H1 (cell line): ENCODE measurements around the gene IKZF5. TPM values are rescaled to one million over a fixed set of nuclear protein-coding genes. Genes with fewer than 3 reads are reported as not detected.

Source experiments
- CTCF ChIA-PET: fragments of 300-600 bp; sonication (Branson Sonifier 250); formaldehyde crosslinking; loops from one replicate; lab custom pipeline; 2021; ENCODE audit not compliant: partially characterized antibody; lab: Charles Lee
- POLR2A ChIA-PET: fragments of 300-600 bp; sonication (Branson Sonifier 250); formaldehyde crosslinking; loops from one replicate; lab custom pipeline; 2021; ENCODE audit warnings: inconsistent platforms; ENCODE audit not compliant: partially characterized antibody; lab: Charles Lee
- DNase-seq, 2 experiments: peaks; one replicate each; pipeline versions ENCODE4 v3.0.0 to v3.0.0-alpha.2; 2010 to 2022; ENCODE audit warnings: low spot score in 2 of 2, low read depth in 1 of 2, mixed read lengths in 1 of 2
- FAIRE-seq: peaks from 2 replicates; lab custom pipeline; 2011; peaks lifted over from hg19 to GRCh38; lab: Jason Lieb, UNC
- H2AFZ ChIP-seq: 2 replicates; pipeline ENCODE4 v1.8.1; 2012; ENCODE audit warnings: low read length, inconsistent platforms
- H2AK5ac ChIP-seq: 2 replicates; pipeline ENCODE4 v1.6.1; 2013; ENCODE audit warnings: low read depth, low read length
- H2BK120ac ChIP-seq: replicated peaks from 2 replicates; pipeline ENCODE3; 2013; ENCODE audit warnings: low read depth, low read length, inconsistent platforms
- H2BK12ac ChIP-seq: 2 replicates; pipeline ENCODE4 v1.6.1; 2013; ENCODE audit warnings: low read depth, low read length
- H2BK15ac ChIP-seq: 2 replicates; pipeline ENCODE4 v1.6.1; 2013; ENCODE audit warnings: low read length
- H2BK20ac ChIP-seq: 2 replicates; pipeline ENCODE4 v1.6.1; 2013; ENCODE audit warnings: low read length
- H2BK5ac ChIP-seq: 2 replicates; pipeline ENCODE4 v1.6.1; 2013; ENCODE audit warnings: low read depth, low read length
- H3K14ac ChIP-seq: 2 replicates; pipeline ENCODE4 v1.6.1; 2013; ENCODE audit warnings: inconsistent platforms; ENCODE audit not compliant: insufficient read length
- H3K18ac ChIP-seq: 2 replicates; pipeline ENCODE4 v1.6.1; 2013; ENCODE audit warnings: low read length; ENCODE audit errors: extremely low read depth
- H3K23ac ChIP-seq: 2 replicates; pipeline ENCODE4 v1.6.1; 2013; ENCODE audit warnings: inconsistent platforms; ENCODE audit not compliant: insufficient read length
- H3K23me2 ChIP-seq: 2 replicates; pipeline ENCODE4 v1.6.1; 2013; ENCODE audit warnings: low read depth, low read length
- H3K27ac ChIP-seq: 2 replicates; pipeline ENCODE4 v1.6.1; 2011; ENCODE audit warnings: low read depth, low read length, inconsistent platforms
- H3K27me3 ChIP-seq, 4 experiments: replicated peaks in 1 of 4; 1 replicate in 1 of 4; 2 replicates in 3 of 4; pipeline versions ENCODE4 v1.6.1 to v1.8.1; 2011 to 2013; ENCODE audit warnings: low read length in 3 of 4, mild to moderate bottlenecking in 3 of 4, inconsistent platforms in 2 of 4, mixed read lengths in 2 of 4, moderate library complexity in 1 of 4; ENCODE audit not compliant: control insufficient read depth in 3 of 4, insufficient read depth in 3 of 4; ENCODE audit errors: extremely low read depth in 1 of 4
- H3K36me3 ChIP-seq, 4 experiments: 2 replicates each; pipeline versions ENCODE4 v1.6.1 to v1.8.1; 2011 to 2013; ENCODE audit warnings: mild to moderate bottlenecking in 4 of 4, low read length in 3 of 4, moderate library complexity in 2 of 4, control low read depth in 1 of 4, inconsistent platforms in 1 of 4; ENCODE audit not compliant: insufficient read depth in 4 of 4, control insufficient read depth in 2 of 4
- H3K4ac ChIP-seq: replicated peaks from 2 replicates; pipeline ENCODE3; 2013; ENCODE audit warnings: low read length, low read depth, mixed read lengths, inconsistent platforms; ENCODE audit not compliant: insufficient read length
- H3K4me1 ChIP-seq, 4 experiments: replicated peaks in 1 of 4; 1 replicate in 1 of 4; 2 replicates in 3 of 4; pipeline versions ENCODE4 v1.6.1 to v1.8.1; 2011 to 2013; ENCODE audit warnings: low read length in 3 of 4, inconsistent platforms in 2 of 4, mixed read lengths in 1 of 4; ENCODE audit not compliant: insufficient read depth in 4 of 4, control insufficient read depth in 3 of 4
- H3K4me2 ChIP-seq, 2 experiments: 2 replicates each; pipeline versions ENCODE4 v1.6.1 to v1.8.1; 2011 to 2013; ENCODE audit warnings: low read depth in 2 of 2, low read length in 2 of 2, control low read depth in 1 of 2, inconsistent platforms in 1 of 2, mild to moderate bottlenecking in 1 of 2; ENCODE audit not compliant: insufficient read depth in 1 of 2
- H3K4me3 ChIP-seq, 4 experiments: fragments of 200-600, 300-600 bp in 1 of 4; sonication (generic), shearing (Covaris generic), sonication (Bioruptor Twin) in 1 of 4; 2 replicates each; pipeline versions ENCODE4 v1.5.1 to v1.8.1; 2011 to 2016; ENCODE audit warnings: low read length in 4 of 4, low read depth in 3 of 4, control low read depth in 2 of 4, inconsistent platforms in 2 of 4, mild to moderate bottlenecking in 2 of 4, mixed read lengths in 1 of 4, moderate library complexity in 1 of 4; ENCODE audit not compliant: insufficient read depth in 2 of 4; ENCODE audit errors: extremely low read depth in 1 of 4
- H3K56ac ChIP-seq: replicated peaks from 2 replicates; pipeline ENCODE3; 2013; ENCODE audit warnings: low read depth, mild to moderate bottlenecking, mixed read lengths, low read length, inconsistent platforms; ENCODE audit not compliant: insufficient read length
- H3K79me1 ChIP-seq: 2 replicates; pipeline ENCODE4 v1.6.1; 2013; ENCODE audit warnings: low read depth, low read length, control low read depth
- H3K79me2 ChIP-seq, 2 experiments: 2 replicates each; pipeline versions ENCODE4 v1.6.1 to v1.8.1; 2012 to 2013; ENCODE audit warnings: low read length in 2 of 2, mild to moderate bottlenecking in 2 of 2, inconsistent platforms in 1 of 2; ENCODE audit not compliant: insufficient read depth in 2 of 2, control insufficient read depth in 1 of 2
- H3K9ac ChIP-seq, 4 experiments: replicated peaks in 1 of 4; 1 replicate in 1 of 4; 2 replicates in 3 of 4; pipeline versions ENCODE4 v1.6.1 to v1.8.1; 2011 to 2013; ENCODE audit warnings: low read depth in 3 of 4, low read length in 3 of 4, control low read depth in 2 of 4, mild to moderate bottlenecking in 2 of 4, moderate library complexity in 2 of 4, inconsistent platforms in 1 of 4; ENCODE audit errors: extremely low read depth in 1 of 4
- H3K9me3 ChIP-seq, 2 experiments: 2 replicates each; pipeline versions ENCODE4 v1.6.1 to v1.8.1; 2012 to 2013; ENCODE audit warnings: mild to moderate bottlenecking in 2 of 2, moderate library complexity in 2 of 2, control low read depth in 1 of 2, inconsistent platforms in 1 of 2, low read depth in 1 of 2, low read length in 1 of 2, mixed read lengths in 1 of 2; ENCODE audit not compliant: insufficient read depth in 2 of 2
- H4K20me1 ChIP-seq, 2 experiments: replicated peaks in 1 of 2; 2 replicates each; pipeline versions ENCODE3 to v1.8.1; 2011 to 2013; ENCODE audit warnings: inconsistent platforms in 2 of 2, low read length in 2 of 2, mild to moderate bottlenecking in 1 of 2; ENCODE audit not compliant: insufficient read depth in 2 of 2, control insufficient read depth in 1 of 2
- H4K5ac ChIP-seq: 2 replicates; pipeline ENCODE4 v1.6.1; 2013; ENCODE audit warnings: low read length, low read depth, mixed read lengths, inconsistent platforms; ENCODE audit not compliant: insufficient read length
- H4K8ac ChIP-seq: 2 replicates; pipeline ENCODE4 v1.8.0; 2013; ENCODE audit warnings: mild to moderate bottlenecking, moderate library complexity, low read length, inconsistent platforms; ENCODE audit not compliant: insufficient read depth; ENCODE audit errors: extremely low read depth
- H4K91ac ChIP-seq: replicated peaks from 2 replicates; pipeline ENCODE3; 2013; ENCODE audit warnings: low read length, mixed read lengths, inconsistent platforms; ENCODE audit not compliant: insufficient read length
- BRCA1 ChIP-seq: IDR thresholded peaks from 2 replicates; pipeline ENCODE4 v1.6.1; 2012; ENCODE audit warnings: low read depth, low read length, improper control_type of control experiment
- CHD1 ChIP-seq: IDR thresholded peaks from 2 replicates; pipeline ENCODE4 v1.6.1; 2012; ENCODE audit warnings: low read depth, low read length, improper control_type of control experiment
- CTBP2 ChIP-seq: IDR thresholded peaks from 2 replicates; pipeline ENCODE4 v1.7.0; 2011; ENCODE audit warnings: borderline replicate concordance, mild to moderate bottlenecking, moderate library complexity, mixed read lengths, low read length; ENCODE audit not compliant: insufficient read depth, insufficient read length
- E2F6 ChIP-seq: IDR thresholded peaks from 2 replicates; pipeline ENCODE4 v1.6.1; 2012; ENCODE audit warnings: inconsistent platforms
- EZH2 ChIP-seq: fragments of 200-600 bp; sonication (generic); IDR thresholded peaks from 2 replicates; pipeline ENCODE4 v1.7.1; 2012; ENCODE audit warnings: low read depth, mild to moderate bottlenecking, moderate library complexity, low read length, inconsistent platforms; ENCODE audit not compliant: severe bottlenecking
- HDAC6 ChIP-seq: IDR thresholded peaks from one replicate; pipeline ENCODE4 v1.7.1; 2012; ENCODE audit warnings: low read depth, mild to moderate bottlenecking, inconsistent platforms, low read length, moderate library complexity
- KDM5A ChIP-seq: fragments of 200-600 bp; IDR thresholded peaks from 2 replicates; pipeline ENCODE4 v1.7.1; 2012; ENCODE audit warnings: mild to moderate bottlenecking, low read length, inconsistent platforms, mixed read lengths
- NRF1 ChIP-seq: IDR thresholded peaks from 2 replicates; pipeline ENCODE4 v1.6.1; 2011; ENCODE audit warnings: mild to moderate bottlenecking, low read depth, low read length, improper control_type of control experiment
- RBBP5 ChIP-seq: IDR thresholded peaks from 2 replicates; pipeline ENCODE4 v1.7.1; 2012; ENCODE audit warnings: low read depth, mild to moderate bottlenecking, inconsistent platforms, low read length, moderate library complexity, borderline replicate concordance
- SIRT6 ChIP-seq: IDR thresholded peaks from one replicate; pipeline ENCODE4 v1.7.1; 2012; ENCODE audit warnings: low read length, inconsistent platforms
- TAF1 ChIP-seq: IDR thresholded peaks from 2 replicates; pipeline ENCODE4 v1.6.1; 2011; ENCODE audit warnings: mild to moderate bottlenecking, low read depth, low read length
- TAF7 ChIP-seq: optimal IDR thresholded peaks from 2 replicates; pipeline ENCODE3; 2011; ENCODE audit warnings: low read depth, mild to moderate bottlenecking, inconsistent platforms, low read length, moderate library complexity, borderline replicate concordance
- WGBS, 2 experiments: shearing (Covaris generic) in 1 of 2; methylation state at CpG; one replicate each; pipeline versions ENCODE4 v1.1.6 to v1.1.7; 2013 to 2015; ENCODE audit warnings: low lambda C conversion rate in 2 of 2, mixed read lengths in 2 of 2, inconsistent platforms in 1 of 2, low coverage in 1 of 2, missing lambda C conversion rate in 1 of 2; ENCODE audit not compliant: insufficient replicate concordance in 2 of 2, insufficient coverage in 1 of 2, insufficient read length in 1 of 2; ENCODE audit errors: extremely low coverage in 1 of 2, missing lambda C conversion rate in 1 of 2; 5-methylcytosine and 5-hydroxymethylcytosine counted together
- polyA plus RNA-seq, 7 experiments: library from polyadenylated mRNA; depleted of rRNA in 3 of 7; stranded (reverse) in 5 of 7; unstranded in 2 of 7; fragments of >200 nt in 5 of 7; fragments of 200-250 nt in 2 of 7; gene quantifications; 1 replicate in 5 of 7; 2 replicates in 1 of 7; 4 replicates in 1 of 7; pipeline versions ENCODE4 v1.2.1 to v1.2.3, GENCODE V29; 2011 to 2013; ENCODE audit warnings: missing spikeins in 2 of 7, mixed read lengths in 2 of 7
- total RNA-seq: library from RNA; stranded (reverse); fragmentation: NEBNext Ultra II Directional; extraction: Animal tissue kit (Norgen Biotek cat#: 25700); gene quantifications from 2 replicates; pipeline ENCODE4 v1.2.1, GENCODE V29; 2021

IKZF5 gene
- total and polyA plus RNA-seq, 2 of the 8 experiments (the other 6 are each of a cell fraction or from before 2014, with no cell fraction given), result 5.2 to 15.3 TPM

DNA sequence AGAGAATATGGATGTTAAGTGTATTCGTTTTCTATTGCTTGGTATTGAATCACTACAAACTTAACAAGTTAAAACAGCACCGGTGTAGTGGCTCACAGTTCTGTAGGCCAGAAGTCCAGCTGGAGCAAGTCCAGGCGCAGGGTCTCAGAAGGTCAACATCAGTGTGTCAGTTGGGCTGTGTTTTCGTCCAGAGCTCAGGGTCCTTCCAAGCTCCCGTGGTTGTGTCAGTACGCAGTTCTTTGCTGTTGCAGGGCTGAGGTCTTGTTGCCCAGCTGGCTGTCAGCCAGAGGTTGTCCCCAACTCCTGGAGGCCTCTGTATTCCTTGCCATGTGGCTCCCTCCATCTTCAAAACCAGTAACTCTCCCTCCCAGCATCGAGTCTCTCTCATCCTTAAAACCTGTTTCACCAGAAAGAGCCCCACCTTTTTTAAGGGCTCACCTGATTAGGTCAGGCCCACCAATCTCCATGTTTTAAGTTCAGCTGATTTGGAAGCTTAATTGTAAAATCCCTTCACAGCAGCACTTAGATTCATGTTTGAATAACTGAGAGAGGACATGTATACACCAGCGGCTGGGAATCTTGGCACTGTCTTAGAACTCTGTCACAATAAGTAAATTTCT lies 27.0 kb upstream of the IKZF5 start:
- no peaks in the 10 kb centered on the region for H3K79me1 ChIP-seq
- no peak overlapping the region for H2BK12ac ChIP-seq
- 89% methylated on average over 8 of the region's 8 CpGs; no CpG with 5 or more reads in 1 of the 2 experiments for WGBS, 2 experiments
- no peak for TF ChIP-seq CHD1
- no peak for TF ChIP-seq SIRT6
- TF ChIP-seq BRCA1, result no peak
- TF ChIP-seq KDM5A, result no peak
- no peak for TF ChIP-seq E2F6
- TF ChIP-seq EZH2, result no peak
- no peak for TF ChIP-seq TAF7
- TF ChIP-seq RBBP5, result no peak
- no peak for TF ChIP-seq TAF1
- TF ChIP-seq HDAC6, result no peak
- TF ChIP-seq NRF1, result no peak
- TF ChIP-seq CTBP2, result no peak

More for the DNA sequence above, 27.0 kb upstream of the IKZF5 start:
- Histone ChIP-seq H3K27ac (no peak overlapping the region), H3K79me2 (no peaks in the 10 kb centered on the region), H3K23ac (no peak overlapping the region), H2BK5ac (no peak overlapping the region), H3K4me1 (peaks cover 0 to 8% (median 1%) of the 10 kb centered on the region in 4 experiments; a peak in 2 of 7 replicates), H4K8ac (no peak overlapping the region), H4K91ac (no peak overlapping the region), H3K4ac (no peak overlapping the region), H2BK20ac (no peak overlapping the region), H3K36me3 (peaks cover 0 to 12% (median 3%) of the 10 kb centered on the region in 4 experiments; a peak in 3 of 8 replicates), H4K20me1 (no peaks in the 10 kb centered on the region), H3K9ac (no peak overlapping the region), H3K18ac (no peak overlapping the region), H2BK15ac (no peak overlapping the region), H3K27me3 (no peaks in the 10 kb centered on the region), H3K23me2 (0 out of 2 replicates have a peak, but pooled peaks cover 2% of the 10 kb centered on the region), H2AK5ac (no peak overlapping the region), H3K56ac (no peak overlapping the region), H4K5ac (no peak overlapping the region), H2BK120ac (no peak overlapping the region), H2AFZ (no peak overlapping the region), H3K14ac (no peak overlapping the region), H3K4me2 (no peak overlapping the region), H3K4me3 (no peak overlapping the region), H3K9me3 (no peaks in the 10 kb centered on the region)
- POLR2A ChIA-PET, result no interaction called here
- DNase-seq (no peak), FAIRE-seq (no peak)
- CTCF ChIA-PET, result no interaction called here
